Measurements from ENCODE around the gene COX4I1.
A peak's percentile ranks its signal among the peaks of the same experiment; 100 is the strongest.

The COX4I1 gene

DNA sequence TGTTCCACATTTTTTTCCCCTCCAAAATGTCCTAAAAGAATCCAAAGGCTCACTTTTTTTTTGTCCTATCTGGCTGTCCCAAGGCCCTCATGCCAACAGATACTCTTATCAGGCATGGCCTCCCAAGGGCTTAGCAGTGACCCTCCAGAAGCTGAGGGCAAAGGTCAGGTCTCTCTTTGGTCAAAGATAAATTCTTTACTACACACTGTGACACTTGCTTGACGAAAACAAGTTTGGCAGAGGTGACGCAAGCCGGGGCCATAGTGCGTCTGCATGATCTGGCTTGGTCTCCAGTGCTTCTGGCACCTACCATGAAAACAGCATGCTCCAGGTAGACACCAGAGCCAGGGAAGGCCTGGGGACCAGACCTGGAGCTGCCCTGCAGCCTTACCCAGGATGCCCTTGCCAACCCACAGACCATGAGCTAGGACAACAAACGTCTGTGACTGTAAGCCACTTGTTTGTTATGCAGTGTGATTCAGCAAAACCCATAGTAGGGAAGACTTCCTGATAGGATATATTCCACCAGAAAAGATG is 50.9 kb downstream of the COX4I1 start:
- H3K79me1 ChIP-seq (ENCODE audit: low read length), result peaks cover 2% of the 10 kb centered on the region
- no peak overlapping the region for H3K23ac ChIP-seq (ENCODE audit: low read length)
- H2BK5ac ChIP-seq (ENCODE audit: low read depth, low read length, poor library complexity), result no peak overlapping the region
- no peak overlapping the region for H3K4me2 ChIP-seq (ENCODE audit: low read length)
- H3K14ac ChIP-seq (ENCODE audit: low read length), result no peak overlapping the region
- H2BK120ac ChIP-seq (ENCODE audit: insufficient read depth, low read length, poor library complexity), result no peak overlapping the region
- DNase-seq, result no peak
- H3K9me3 ChIP-seq (ENCODE audit: insufficient read depth, low read depth, low read length), result no peaks in the 10 kb centered on the region
- H3K18ac ChIP-seq (ENCODE audit: low read length), result no peak overlapping the region
- H2AFZ ChIP-seq (ENCODE audit: insufficient read depth, low read length, poor library complexity), result no peak overlapping the region
- H3K36me3 ChIP-seq (ENCODE audit: control insufficient read depth in 1 of 2, insufficient read depth in 2 of 2, low read length in 2 of 2), result no peaks in the 10 kb centered on the region
- H3K4me3 ChIP-seq (ENCODE audit: low read depth, low read length), result no peak overlapping the region
- H3K27ac ChIP-seq (ENCODE audit: low read depth, low read length), result no peak overlapping the region
- H4K12ac ChIP-seq (ENCODE audit: low read depth, low read length), result no peak overlapping the region
- no peak overlapping the region for H4K8ac ChIP-seq (ENCODE audit: low read depth, low read length)
- no peak overlapping the region for H2AK5ac ChIP-seq (ENCODE audit: low read length)
- H2BK12ac ChIP-seq (ENCODE audit: low read length), result no peak overlapping the region
- no peaks in the 10 kb centered on the region for H3K27me3 ChIP-seq (ENCODE audit: insufficient read depth, low read length)
- no peak overlapping the region for H3K4ac ChIP-seq (ENCODE audit: low read depth, low read length)
- no CpG with 5 or more reads among the region's 5 CpGs for WGBS (ENCODE audit: extremely low coverage, insufficient coverage, insufficient read length)
- H3K79me2 ChIP-seq (ENCODE audit: control insufficient read depth, insufficient read depth, low read length, poor library complexity), result no peaks in the 10 kb centered on the region
- H3K9ac ChIP-seq (ENCODE audit: low read length), result no peak overlapping the region
- no peak overlapping the region for H4K91ac ChIP-seq (ENCODE audit: low read depth, low read length)
- H3K4me1 ChIP-seq (ENCODE audit: control insufficient read depth in 1 of 2, insufficient read depth in 2 of 2, low read length in 2 of 2), result peaks cover 10 to 19% of the 10 kb centered on the region in 2 experiments

DNA sequence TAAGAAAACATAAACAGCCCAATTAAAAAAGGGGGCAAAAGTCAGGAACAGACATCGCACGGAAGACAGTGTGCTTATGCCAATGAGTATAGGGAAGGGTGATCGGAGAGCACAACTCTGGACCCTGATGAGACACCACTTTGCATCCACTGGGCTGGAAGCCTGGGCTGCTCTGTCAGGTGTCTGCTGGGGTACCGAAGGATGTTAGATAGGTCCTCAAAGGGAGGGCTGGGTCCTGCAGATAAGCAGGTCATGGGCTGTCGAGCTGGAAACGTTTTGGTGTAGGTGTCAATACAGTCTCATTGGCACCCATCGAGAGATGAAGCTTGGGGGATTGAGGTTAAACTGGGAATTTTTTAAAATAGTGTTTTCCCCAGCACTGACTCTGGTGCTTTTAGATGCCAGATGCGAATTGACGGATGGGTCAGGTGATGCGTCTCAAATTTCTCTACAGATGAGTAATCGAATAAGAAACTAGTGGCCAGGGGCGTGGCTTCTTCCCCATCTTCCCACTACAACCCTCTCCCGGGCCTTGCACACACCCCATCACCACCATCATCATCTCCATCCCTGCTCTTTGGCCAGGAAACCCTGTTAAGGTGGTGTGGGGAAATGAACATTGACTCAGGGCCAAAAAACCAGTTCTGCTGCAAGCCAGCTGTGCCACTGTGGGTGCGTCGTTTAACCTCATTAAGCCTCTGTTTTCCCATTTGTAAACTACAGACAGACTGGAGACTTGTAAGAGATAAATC is 51.7 kb downstream of the COX4I1 start:
- H2AFZ ChIP-seq (ENCODE audit: insufficient read depth, low read length, poor library complexity), result no peak overlapping the region
- no peak overlapping the region for H3K4me3 ChIP-seq (ENCODE audit: low read depth, low read length)
- no peak overlapping the region for H2AK5ac ChIP-seq (ENCODE audit: low read length)
- no peak overlapping the region for H3K27ac ChIP-seq (ENCODE audit: low read depth, low read length)
- H2BK12ac ChIP-seq (ENCODE audit: low read length), result peak overlapping the region; percentile 53
- no peaks in the 10 kb centered on the region for H3K9me3 ChIP-seq (ENCODE audit: insufficient read depth, low read depth, low read length)
- no peak overlapping the region for H3K23ac ChIP-seq (ENCODE audit: low read length)
- no peaks in the 10 kb centered on the region for H3K79me2 ChIP-seq (ENCODE audit: control insufficient read depth, insufficient read depth, low read length, poor library complexity)
- peaks cover 2% of the 10 kb centered on the region for H3K79me1 ChIP-seq (ENCODE audit: low read length)
- no peak overlapping the region for H3K4me2 ChIP-seq (ENCODE audit: low read length)
- peak overlapping the region; percentile 30 for H2BK120ac ChIP-seq (ENCODE audit: insufficient read depth, low read length, poor library complexity)
- no peaks in the 10 kb centered on the region for H3K27me3 ChIP-seq (ENCODE audit: insufficient read depth, low read length)
- H4K8ac ChIP-seq (ENCODE audit: low read depth, low read length), result peak overlapping the region; percentile 2
- peak overlapping the region; percentile 33 for H3K18ac ChIP-seq (ENCODE audit: low read length)
- peak overlapping the region; percentile 31 for H4K91ac ChIP-seq (ENCODE audit: low read depth, low read length)
- DNase-seq, result peak; percentile 30 to 73
- H4K12ac ChIP-seq (ENCODE audit: low read depth, low read length), result no peak overlapping the region
- H3K14ac ChIP-seq (ENCODE audit: low read length), result peak overlapping the region; percentile 26
- no peak overlapping the region for H3K4ac ChIP-seq (ENCODE audit: low read depth, low read length)
- H2BK5ac ChIP-seq (ENCODE audit: low read depth, low read length, poor library complexity), result no peak overlapping the region
- WGBS (ENCODE audit: extremely low coverage, insufficient coverage, insufficient read length), result no CpG with 5 or more reads among the region's 15 CpGs
- no peaks in the 10 kb centered on the region for H3K36me3 ChIP-seq (ENCODE audit: control insufficient read depth in 1 of 2, insufficient read depth in 2 of 2, low read length in 2 of 2)
- no peak overlapping the region for H3K9ac ChIP-seq (ENCODE audit: low read length)
- peaks cover 10 to 21% of the 10 kb centered on the region in 2 experiments for H3K4me1 ChIP-seq (ENCODE audit: control insufficient read depth in 1 of 2, insufficient read depth in 2 of 2, low read length in 2 of 2)

- no peak overlapping the region for H3K4me2 ChIP-seq (ENCODE audit: low read length)
- H4K12ac ChIP-seq (ENCODE audit: low read depth, low read length), result no peak overlapping the region
- H3K9ac ChIP-seq (ENCODE audit: low read length), result no peak overlapping the region
- no peak overlapping the region for H2BK5ac ChIP-seq (ENCODE audit: low read depth, low read length, poor library complexity)
- H3K4me1 ChIP-seq (ENCODE audit: control insufficient read depth in 1 of 2, insufficient read depth in 2 of 2, low read length in 2 of 2), result peaks cover 10 to 21% of the 10 kb centered on the region in 2 experiments
- H3K9me3 ChIP-seq (ENCODE audit: insufficient read depth, low read depth, low read length), result peaks cover 2% of the 10 kb centered on the region
- H3K79me1 ChIP-seq (ENCODE audit: low read length), result peaks cover 2% of the 10 kb centered on the region
- H3K4ac ChIP-seq (ENCODE audit: low read depth, low read length), result no peak overlapping the region
- no peak overlapping the region for H3K4me3 ChIP-seq (ENCODE audit: low read depth, low read length)
- no peak overlapping the region for H3K23ac ChIP-seq (ENCODE audit: low read length)
- H3K18ac ChIP-seq (ENCODE audit: low read length), result no peak overlapping the region
- H2BK120ac ChIP-seq (ENCODE audit: insufficient read depth, low read length, poor library complexity), result no peak overlapping the region
- WGBS (ENCODE audit: extremely low coverage, insufficient coverage, insufficient read length), result no CpG with 5 or more reads among the region's 16 CpGs
- H3K36me3 ChIP-seq (ENCODE audit: control insufficient read depth in 1 of 2, insufficient read depth in 2 of 2, low read length in 2 of 2), result no peaks in the 10 kb centered on the region
- no peaks in the 10 kb centered on the region for H3K27me3 ChIP-seq (ENCODE audit: insufficient read depth, low read length)
- H3K14ac ChIP-seq (ENCODE audit: low read length), result no peak overlapping the region
- peak in 1 of 2 donors; percentile 14 for DNase-seq
- no peak overlapping the region for H2AFZ ChIP-seq (ENCODE audit: insufficient read depth, low read length, poor library complexity)
- H3K79me2 ChIP-seq (ENCODE audit: control insufficient read depth, insufficient read depth, low read length, poor library complexity), result no peaks in the 10 kb centered on the region
- H2BK12ac ChIP-seq (ENCODE audit: low read length), result no peak overlapping the region
- H4K8ac ChIP-seq (ENCODE audit: low read depth, low read length), result no peak overlapping the region
- H4K91ac ChIP-seq (ENCODE audit: low read depth, low read length), result no peak overlapping the region
- no peak overlapping the region for H2AK5ac ChIP-seq (ENCODE audit: low read length)
- H3K27ac ChIP-seq (ENCODE audit: low read depth, low read length), result peak overlapping the region; percentile 22
Measured at GRCh38 chr16:85853547-85854545, 54.4 kb downstream of the COX4I1 start.

DNA sequence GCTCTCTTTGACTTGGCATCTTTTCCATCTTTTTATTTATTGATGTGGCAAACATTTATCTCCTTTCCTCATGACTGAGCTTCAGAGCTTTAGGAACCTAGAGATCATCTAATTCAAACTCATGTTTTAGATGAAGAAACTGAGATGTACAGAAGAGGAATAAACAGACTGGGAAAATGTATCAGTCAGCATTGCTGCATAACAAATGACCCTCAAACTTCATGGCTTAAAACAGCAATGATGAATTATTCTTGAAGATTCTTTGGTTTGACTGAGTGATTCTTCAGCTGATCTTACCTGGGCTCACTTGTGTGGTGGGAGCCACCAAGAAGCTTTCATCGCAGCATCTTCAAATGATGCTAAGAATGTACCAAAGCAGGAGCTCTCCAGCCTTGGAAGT is 55.4 kb downstream of the COX4I1 start:
- WGBS (ENCODE audit: extremely low coverage, insufficient coverage, insufficient read length), result no CpG with 5 or more reads among the region's 1 CpG
- H3K9ac ChIP-seq (ENCODE audit: low read length), result no peak overlapping the region
- DNase-seq, result no peak
- no peak overlapping the region for H3K18ac ChIP-seq (ENCODE audit: low read length)
- H2BK120ac ChIP-seq (ENCODE audit: insufficient read depth, low read length, poor library complexity), result no peak overlapping the region
- no peak overlapping the region for H3K4ac ChIP-seq (ENCODE audit: low read depth, low read length)
- H4K91ac ChIP-seq (ENCODE audit: low read depth, low read length), result no peak overlapping the region
- H3K4me2 ChIP-seq (ENCODE audit: low read length), result no peak overlapping the region
- H3K23ac ChIP-seq (ENCODE audit: low read length), result no peak overlapping the region
- no peak overlapping the region for H2BK5ac ChIP-seq (ENCODE audit: low read depth, low read length, poor library complexity)
- H3K4me1 ChIP-seq (ENCODE audit: control insufficient read depth in 1 of 2, insufficient read depth in 2 of 2, low read length in 2 of 2), result peaks cover 10 to 14% of the 10 kb centered on the region in 2 experiments
- no peak overlapping the region for H2AFZ ChIP-seq (ENCODE audit: insufficient read depth, low read length, poor library complexity)
- H3K4me3 ChIP-seq (ENCODE audit: low read depth, low read length), result no peak overlapping the region
- peaks cover 2% of the 10 kb centered on the region for H3K9me3 ChIP-seq (ENCODE audit: insufficient read depth, low read depth, low read length)
- H3K27me3 ChIP-seq (ENCODE audit: insufficient read depth, low read length), result no peaks in the 10 kb centered on the region
- H3K27ac ChIP-seq (ENCODE audit: low read depth, low read length), result no peak overlapping the region
- no peak overlapping the region for H4K8ac ChIP-seq (ENCODE audit: low read depth, low read length)
- no peak overlapping the region for H3K14ac ChIP-seq (ENCODE audit: low read length)
- no peaks in the 10 kb centered on the region for H3K79me2 ChIP-seq (ENCODE audit: control insufficient read depth, insufficient read depth, low read length, poor library complexity)
- no peaks in the 10 kb centered on the region for H3K79me1 ChIP-seq (ENCODE audit: low read length)
- no peak overlapping the region for H2AK5ac ChIP-seq (ENCODE audit: low read length)
- H2BK12ac ChIP-seq (ENCODE audit: low read length), result no peak overlapping the region
- no peak overlapping the region for H4K12ac ChIP-seq (ENCODE audit: low read depth, low read length)
- no peaks in the 10 kb centered on the region for H3K36me3 ChIP-seq (ENCODE audit: control insufficient read depth in 1 of 2, insufficient read depth in 2 of 2, low read length in 2 of 2)
